ENCODE results near the gene STEAP2. TPM values are rescaled to one million over a fixed set of nuclear protein-coding genes. Genes with fewer than 3 reads are reported as not detected.

STEAP2 gene
- total RNA-seq = not detected in 2 replicates
- long read RNA-seq = 0 reads

GRCh38 chr7:90211391-90212148 is at the start of gene STEAP2:
STEAP2 (plus strand) TSS chr7:90211740; CDS start chr7:90225083, 13,343 bp downstream.
- H3K4me3 Mint-ChIP-seq (ENCODE audit: unreplicated experiment) = peak within 1 kb of the TSS; percentile 68
- peak; percentile 63 for TF ChIP-seq CTCF (IDR thresholded peaks at IDR 0.05)
- DNase-seq (ENCODE audit: extremely low spot score, unreplicated experiment) = peak; percentile 89
- no peak within 1 kb of the TSS for H3K27ac Mint-ChIP-seq (ENCODE audit: unreplicated experiment)
- no peaks in the 10 kb centered on the region for H3K9me3 Mint-ChIP-seq (ENCODE audit: unreplicated experiment)
- H3K36me3 Mint-ChIP-seq (ENCODE audit: unreplicated experiment) = no peaks in the 10 kb centered on the region
- H3K27me3 Mint-ChIP-seq (ENCODE audit: unreplicated experiment) = peaks cover 30% of the 10 kb centered on the region
- H3K4me1 Mint-ChIP-seq (ENCODE audit: unreplicated experiment) = peaks cover 13% of the 10 kb centered on the region

GRCh38 chr7:90163534-90163933 is 48.0 kb upstream of the STEAP2 start:
- Mint-ChIP-seq H3K4me1 (ENCODE audit: unreplicated experiment) (no peaks in the 10 kb centered on the region), H3K27me3 (ENCODE audit: unreplicated experiment) (peaks cover 13% of the 10 kb centered on the region), H3K9me3 (ENCODE audit: unreplicated experiment) (no peaks in the 10 kb centered on the region), H3K27ac (ENCODE audit: unreplicated experiment) (no peak overlapping the region), H3K36me3 (ENCODE audit: unreplicated experiment) (no peaks in the 10 kb centered on the region), H3K4me3 (ENCODE audit: unreplicated experiment) (no peak overlapping the region)
- no peak for DNase-seq (ENCODE audit: extremely low spot score, unreplicated experiment)
- TF ChIP-seq CTCF (IDR thresholded peaks at IDR 0.05) = no peak

- Mint-ChIP-seq H3K4me3 (ENCODE audit: unreplicated experiment) (no peak overlapping the region), H3K36me3 (ENCODE audit: unreplicated experiment) (peaks cover 2% of the 10 kb centered on the region), H3K4me1 (ENCODE audit: unreplicated experiment) (no peaks in the 10 kb centered on the region), H3K27ac (ENCODE audit: unreplicated experiment) (no peak overlapping the region), H3K27me3 (ENCODE audit: unreplicated experiment) (peaks cover 13% of the 10 kb centered on the region), H3K9me3 (ENCODE audit: unreplicated experiment) (peaks cover 5% of the 10 kb centered on the region)
- DNase-seq (ENCODE audit: extremely low spot score, unreplicated experiment) = no peak
- no peak for TF ChIP-seq CTCF (IDR thresholded peaks at IDR 0.05)
Observed at GRCh38 chr7:90165724-90166123, 45.8 kb upstream of the STEAP2 start.

GRCh38 chr7:90166153-90166552 is 45.4 kb upstream of the STEAP2 start:
- Mint-ChIP-seq H3K4me1 (ENCODE audit: unreplicated experiment) (no peaks in the 10 kb centered on the region), H3K4me3 (ENCODE audit: unreplicated experiment) (no peak overlapping the region), H3K9me3 (ENCODE audit: unreplicated experiment) (peaks cover 8% of the 10 kb centered on the region), H3K27me3 (ENCODE audit: unreplicated experiment) (peaks cover 13% of the 10 kb centered on the region), H3K36me3 (ENCODE audit: unreplicated experiment) (peaks cover 2% of the 10 kb centered on the region), H3K27ac (ENCODE audit: unreplicated experiment) (no peak overlapping the region)
- DNase-seq (ENCODE audit: extremely low spot score, unreplicated experiment) = no peak
- TF ChIP-seq CTCF (IDR thresholded peaks at IDR 0.05) = no peak

- no peaks in the 10 kb centered on the region for H3K4me1 Mint-ChIP-seq (ENCODE audit: unreplicated experiment)
- peaks cover 2% of the 10 kb centered on the region for H3K36me3 Mint-ChIP-seq (ENCODE audit: unreplicated experiment)
- no peak overlapping the region for H3K4me3 Mint-ChIP-seq (ENCODE audit: unreplicated experiment)
- no peak for TF ChIP-seq CTCF (IDR thresholded peaks at IDR 0.05)
- DNase-seq (ENCODE audit: extremely low spot score, unreplicated experiment) = no peak
- H3K27ac Mint-ChIP-seq (ENCODE audit: unreplicated experiment) = no peak overlapping the region
- H3K27me3 Mint-ChIP-seq (ENCODE audit: unreplicated experiment) = peaks cover 13% of the 10 kb centered on the region
- peaks cover 16% of the 10 kb centered on the region for H3K9me3 Mint-ChIP-seq (ENCODE audit: unreplicated experiment)
Observed at GRCh38 chr7:90167361-90167760, 44.2 kb upstream of the STEAP2 start.

Data from osteocyte (in vitro differentiated cells).